GM21390 (cell line): Measurements from ENCODE around the gene LIN7A.

Source experiments
- ATAC-seq: cut with Tn5 transposase; IDR thresholded peaks from one replicate; pipeline ENCODE4 v1.9.1; 2021; ENCODE audit not compliant: unreplicated experiment

The LIN7A gene

DNA sequence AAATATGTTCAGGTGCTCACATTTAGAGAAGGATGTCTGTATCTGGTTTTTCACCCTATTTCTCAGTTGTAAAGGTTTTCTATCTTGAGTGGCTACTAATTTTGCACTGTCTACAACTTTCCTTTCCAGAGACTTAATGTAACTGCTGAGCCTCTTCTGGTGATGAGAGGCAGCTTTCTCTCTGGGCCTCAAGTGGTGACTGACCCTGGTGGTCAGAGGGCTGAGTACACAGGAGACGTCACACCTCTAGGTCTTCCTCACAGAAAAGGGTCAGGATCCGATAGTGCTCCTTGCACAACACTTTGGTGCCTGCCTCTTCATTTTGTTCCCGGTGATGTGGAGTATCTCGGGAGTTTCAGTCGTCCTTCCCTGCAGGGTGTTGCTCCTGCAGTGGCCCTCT lies 76.8 kb downstream of the LIN7A start:
- ATAC-seq = no peak

DNA sequence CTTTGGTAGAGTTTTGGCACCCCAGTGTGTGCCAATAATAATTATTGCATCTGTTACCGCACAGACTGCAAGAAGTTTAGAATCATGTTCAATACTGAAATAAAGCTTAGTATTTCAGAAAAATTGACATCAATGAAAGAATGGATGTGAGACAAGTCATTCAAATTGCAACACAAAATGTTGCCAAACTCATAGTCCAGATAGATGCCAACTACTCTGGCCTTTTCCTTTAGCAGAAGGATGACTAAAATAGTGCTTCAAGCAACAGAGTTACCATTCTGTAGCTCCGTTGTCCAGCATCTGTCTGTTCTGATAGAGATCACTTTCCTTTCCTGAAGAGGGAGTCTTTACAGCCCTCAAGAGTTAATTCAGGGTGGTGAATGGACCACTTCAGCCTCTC lies 77.5 kb downstream of the LIN7A start:
- no peak for ATAC-seq

DNA sequence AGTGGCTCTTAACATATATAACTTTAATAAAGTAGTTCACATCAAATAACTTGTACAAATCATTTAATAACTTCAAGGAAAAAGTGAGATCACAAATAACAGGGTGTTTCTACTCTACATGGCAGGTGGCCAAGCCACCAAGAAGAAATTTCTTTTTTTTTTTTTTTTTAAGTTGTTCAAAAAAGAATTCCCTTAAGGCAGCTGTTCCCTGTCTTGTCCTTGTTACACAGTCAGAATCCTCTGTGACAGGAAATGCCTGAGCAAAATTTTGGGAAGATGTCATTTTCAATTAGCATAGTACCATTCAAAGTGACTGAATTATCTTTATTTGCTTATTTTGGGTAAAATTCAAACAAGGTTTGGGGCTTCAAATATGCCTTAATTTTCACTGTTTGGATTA lies 79.4 kb downstream of the LIN7A start:
- ATAC-seq = no peak

DNA sequence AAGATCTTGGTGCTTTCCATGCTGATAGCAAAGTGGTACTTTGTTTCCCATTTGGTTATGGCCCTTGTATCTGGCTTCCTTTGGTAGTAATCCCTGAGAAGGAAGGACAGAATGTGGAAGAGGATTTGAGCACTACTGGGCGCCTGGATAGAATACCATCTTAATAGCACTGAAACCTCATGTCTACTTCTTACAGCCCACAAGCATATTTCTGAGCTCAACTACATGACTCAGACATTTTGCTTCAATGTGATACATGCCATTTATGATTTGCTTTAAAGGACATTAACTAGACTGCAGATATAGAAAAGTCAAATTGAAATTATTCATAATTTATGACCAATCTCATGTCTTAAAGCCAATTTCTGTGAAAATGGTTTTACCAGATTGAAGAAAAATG lies 80.4 kb downstream of the LIN7A start:
- no peak for ATAC-seq

DNA sequence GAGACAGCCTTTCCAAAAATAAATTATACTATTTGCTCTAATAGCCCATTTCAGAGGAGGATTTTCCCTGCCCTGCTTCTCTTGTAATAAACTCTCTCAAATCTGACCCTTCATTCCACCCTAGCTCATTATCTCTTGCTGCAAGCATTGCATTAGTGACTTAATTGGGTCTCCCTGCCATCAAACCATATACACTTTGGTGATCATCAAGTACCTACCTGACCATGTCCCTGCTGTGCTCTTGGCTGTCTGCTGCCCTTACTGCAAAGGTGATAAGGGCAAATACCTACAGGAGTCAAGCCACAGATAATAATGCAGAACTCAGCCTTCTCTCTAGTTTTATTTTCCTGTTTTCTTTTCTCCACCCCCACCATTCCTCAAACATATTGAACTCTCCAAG lies 88.4 kb downstream of the LIN7A start:
- no peak for ATAC-seq

DNA sequence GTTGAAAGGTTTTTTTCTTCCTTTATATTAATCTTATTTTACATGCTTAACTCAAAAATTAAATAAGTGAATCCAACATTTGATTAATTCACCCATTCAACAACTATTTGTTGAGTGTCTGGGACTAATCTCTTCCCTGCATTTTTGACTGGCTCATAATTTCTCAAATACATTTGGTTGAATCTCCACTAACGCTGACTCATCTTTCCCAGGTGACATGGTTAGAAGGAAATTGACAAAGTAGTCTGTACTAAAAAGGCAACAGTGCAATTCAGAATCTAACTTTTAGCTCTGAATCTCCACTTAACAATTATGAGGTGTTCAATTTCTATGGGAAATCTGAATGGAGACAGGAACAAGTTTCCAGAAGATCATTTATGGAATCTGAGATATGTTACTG lies 88.9 kb downstream of the LIN7A start:
- ATAC-seq = no peak

DNA sequence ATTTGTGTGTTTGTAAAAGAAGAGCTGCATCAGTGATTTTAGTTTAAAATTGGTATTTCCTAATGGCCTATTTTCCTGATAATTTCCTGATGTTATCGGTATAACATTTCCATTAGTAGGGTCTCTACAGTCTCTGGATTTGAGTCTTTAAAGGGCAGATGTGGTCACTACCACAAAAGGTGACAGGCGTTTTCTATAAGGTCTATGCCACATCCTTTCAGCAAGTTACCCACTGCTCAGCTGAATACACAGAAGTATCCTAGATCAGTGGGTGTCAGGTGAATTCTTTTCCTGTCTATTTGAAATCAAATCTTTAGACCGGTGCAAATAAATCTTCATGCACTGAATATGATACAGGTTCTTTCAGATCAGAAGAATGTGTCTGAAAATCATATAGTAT lies 90.2 kb downstream of the LIN7A start:
- ATAC-seq = no peak

DNA sequence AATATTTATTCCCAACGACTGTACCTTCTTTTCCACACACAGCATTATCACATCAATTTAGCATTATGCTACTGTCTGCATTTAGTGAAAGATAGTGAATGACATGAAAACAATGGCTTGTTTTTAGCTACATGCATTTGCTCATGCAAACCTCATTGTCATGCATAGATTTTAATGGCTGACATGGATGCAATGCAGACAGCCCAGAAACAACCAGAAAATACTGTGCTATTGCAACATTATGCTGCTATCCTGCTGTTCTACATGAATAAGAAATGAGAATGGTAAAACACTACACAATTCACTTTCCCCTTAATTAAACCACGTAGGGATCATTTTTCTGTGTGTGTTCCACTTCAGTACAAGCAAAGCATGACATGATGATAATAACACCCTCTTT lies 90.8 kb downstream of the LIN7A start:
- ATAC-seq = no peak

DNA sequence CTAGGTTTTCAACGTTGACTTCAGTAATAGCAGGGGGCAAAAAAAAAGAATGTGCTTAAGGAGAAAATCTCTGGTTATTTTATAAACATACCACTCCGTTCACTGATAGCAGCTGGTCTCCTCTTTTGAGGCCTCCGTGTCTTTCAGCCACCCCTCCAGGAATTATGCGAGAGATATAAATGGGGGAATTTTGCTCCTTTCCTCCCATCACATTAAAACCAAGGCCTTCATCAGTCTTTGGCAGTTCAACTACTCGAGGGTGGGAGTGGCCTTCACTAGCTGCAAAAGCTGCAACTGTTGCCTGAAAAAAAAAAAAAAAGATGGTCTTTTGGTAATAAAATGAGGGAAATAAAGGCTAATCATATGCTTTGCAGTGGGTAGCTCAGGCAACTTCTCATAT lies 92.1 kb downstream of the LIN7A start:
- no peak for ATAC-seq

DNA sequence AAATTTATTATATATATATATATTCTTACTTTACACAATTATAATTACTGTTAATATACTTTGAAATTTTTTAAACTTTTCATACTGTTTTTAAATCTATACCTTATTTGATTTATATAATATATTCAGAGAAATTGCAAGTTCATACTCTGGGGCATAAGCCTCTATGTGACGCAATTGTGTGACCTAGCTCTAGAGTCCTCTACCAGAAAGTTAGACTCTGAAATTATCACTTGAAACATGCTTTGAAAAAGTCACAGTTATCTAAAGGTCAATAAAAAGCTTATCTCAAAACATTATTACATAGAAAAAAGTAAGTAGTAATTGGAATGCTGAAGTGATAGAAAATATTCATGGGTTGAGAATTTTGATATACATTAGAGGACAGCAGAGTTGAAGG lies 93.8 kb downstream of the LIN7A start:
- ATAC-seq = no peak

DNA sequence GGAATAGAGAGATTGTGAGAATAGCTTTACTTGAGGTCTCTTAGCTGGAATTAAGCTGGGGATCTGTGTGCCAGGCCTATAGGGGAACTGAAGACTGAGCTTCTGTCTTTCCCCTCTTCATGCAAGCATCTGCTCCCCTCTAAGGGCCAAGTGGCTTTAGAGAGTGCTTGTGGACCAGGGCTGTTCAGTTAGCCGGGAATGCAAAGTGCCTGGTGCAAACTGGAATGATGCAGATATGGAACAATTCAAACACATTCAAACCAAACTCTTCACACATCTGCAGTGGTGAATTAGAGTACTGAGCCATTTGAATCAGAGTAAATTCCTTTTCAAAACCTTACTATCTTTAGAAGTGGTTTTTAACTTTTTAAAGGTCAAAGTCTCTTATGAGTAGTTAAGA lies 99.0 kb downstream of the LIN7A start:
- ATAC-seq = peak; percentile 60

DNA sequence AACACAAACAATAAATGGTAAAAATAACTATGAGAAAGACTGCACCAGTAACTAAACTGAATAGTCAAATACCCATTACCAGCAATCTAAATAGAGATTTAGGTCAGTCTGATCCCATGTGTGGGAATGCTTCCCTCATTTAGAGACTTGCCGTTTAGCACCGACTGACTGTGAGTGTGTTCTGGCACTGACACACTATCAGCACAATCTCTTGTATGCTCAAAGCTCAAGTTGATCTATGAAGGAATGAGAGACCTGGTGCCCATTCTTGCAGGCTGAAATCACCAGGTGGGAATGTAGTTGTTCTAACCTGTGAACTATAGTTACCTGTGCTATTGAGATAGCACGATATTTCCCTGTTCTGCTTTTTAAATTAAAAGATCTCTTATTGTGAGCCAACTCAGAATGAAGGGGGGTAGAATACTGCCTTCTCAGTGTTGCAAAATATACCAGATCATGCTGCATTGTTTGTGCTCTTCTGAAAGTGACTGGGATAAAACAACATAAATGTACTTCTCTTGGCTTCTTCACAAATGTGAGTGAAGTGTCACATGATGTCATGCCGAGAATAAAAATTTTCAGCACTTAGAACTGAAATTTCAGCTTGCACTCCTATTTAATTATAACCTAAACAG lies 99.6 kb downstream of the LIN7A start:
- ATAC-seq = peak; percentile 9

DNA sequence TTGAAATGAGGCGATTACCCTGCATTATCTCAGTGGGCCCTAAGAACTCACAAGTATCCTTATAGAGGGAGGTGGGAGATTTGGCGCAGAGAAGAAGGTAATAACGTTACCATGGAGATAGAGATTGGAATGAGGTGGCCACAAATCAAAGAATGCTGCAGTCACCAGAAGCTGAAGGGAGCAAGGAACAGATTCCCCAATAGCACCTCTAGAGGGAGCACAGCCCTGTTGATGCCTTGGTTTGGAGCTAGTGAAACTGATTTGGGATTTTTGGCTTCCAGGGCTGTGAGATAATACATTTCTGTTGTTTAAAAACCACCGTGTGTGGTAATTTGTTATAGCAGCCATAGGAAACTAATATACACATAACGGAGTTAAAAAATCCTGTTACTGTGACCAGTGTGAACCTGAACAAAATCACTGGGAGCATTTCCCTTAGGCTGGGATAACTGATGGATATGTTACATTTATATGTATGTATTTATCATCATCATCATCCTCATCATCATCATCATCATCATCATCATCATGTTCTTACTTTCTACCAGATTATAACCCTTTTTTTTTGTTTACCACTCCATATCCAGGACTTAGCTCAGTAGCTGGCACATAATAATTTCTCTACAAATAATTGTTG lies 100.3 kb downstream of the LIN7A start:
- ATAC-seq = no peak

DNA sequence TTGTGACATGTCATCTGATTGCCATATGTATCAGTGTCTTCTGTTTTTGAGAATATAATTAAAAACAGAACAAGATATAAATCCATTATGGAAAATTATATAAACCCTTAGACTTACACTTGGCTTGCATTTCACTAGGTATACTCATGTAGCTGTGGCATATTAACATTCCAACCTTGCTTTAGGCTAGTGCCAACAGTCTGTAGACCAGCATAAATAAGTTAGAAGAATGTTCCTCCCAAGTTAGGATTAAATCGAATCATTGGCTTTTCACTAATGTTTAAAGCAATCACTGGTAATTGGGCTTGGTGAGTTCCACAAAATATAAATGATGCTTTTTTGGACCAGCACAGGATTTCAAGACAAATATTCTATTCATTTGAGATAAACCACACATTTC lies 103.0 kb downstream of the LIN7A start:
- ATAC-seq = no peak

DNA sequence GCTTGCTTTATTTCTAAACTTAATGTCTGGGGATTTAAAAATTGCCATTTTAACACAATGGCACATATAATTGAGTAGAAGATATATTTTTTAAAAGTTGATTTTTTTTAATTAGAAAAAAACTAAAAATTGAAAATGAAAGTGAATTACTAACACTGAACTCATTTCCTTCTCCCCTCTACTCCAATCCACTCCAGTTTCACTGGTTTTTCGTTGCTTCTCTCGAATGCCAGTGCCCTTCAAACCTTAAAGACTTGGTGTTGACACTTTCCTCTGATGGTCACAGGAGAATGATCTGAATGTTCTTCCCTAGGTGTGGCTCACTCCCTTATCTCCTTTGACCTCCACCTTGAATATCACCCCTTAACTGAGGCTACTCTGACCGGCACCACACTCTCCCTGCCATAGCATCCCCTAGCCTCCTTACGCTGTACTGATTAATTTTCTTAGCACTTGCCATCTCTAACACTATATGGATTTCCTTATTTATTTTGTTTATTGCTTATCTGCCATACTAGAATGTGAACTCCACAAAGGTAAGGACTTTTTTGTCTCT lies 107.1 kb downstream of the LIN7A start:
- peak; percentile 42 for ATAC-seq

DNA sequence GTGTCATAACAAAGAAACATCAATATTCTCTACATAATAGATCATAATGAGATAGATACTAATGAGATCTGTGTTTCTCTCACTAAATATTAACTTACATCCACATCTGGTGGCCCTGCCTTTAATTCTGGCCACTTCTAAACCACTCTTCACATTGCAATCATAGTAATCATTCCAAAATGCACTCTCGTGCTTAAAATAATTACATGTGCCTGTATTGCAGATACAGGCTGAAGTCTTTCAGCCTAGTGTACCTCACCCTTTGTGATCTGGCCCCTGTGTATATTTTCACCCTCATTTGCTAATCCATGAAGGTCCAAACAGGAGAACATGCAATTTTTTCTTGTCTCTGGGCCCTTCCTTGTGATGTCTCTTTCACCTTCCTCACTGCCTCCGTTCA lies 108.0 kb downstream of the LIN7A start:
- ATAC-seq = no peak

DNA sequence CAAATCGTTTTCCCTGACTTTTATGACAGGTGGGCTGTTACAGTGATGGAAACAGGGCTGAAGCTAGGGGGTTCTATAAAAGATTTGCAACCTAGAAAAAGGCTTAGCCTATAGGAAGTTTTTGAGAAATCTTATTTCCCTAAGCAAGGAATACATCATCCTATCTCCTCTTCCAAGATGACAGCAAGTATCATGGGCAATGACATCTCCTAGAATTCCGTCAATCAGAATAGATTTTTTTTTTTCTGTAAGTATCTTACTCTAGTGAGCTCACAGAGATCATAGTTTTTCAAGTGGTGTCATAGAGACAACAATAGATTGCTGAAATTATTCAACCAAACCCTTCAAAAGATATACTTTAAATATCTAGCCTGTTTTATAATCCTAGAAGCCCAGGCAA lies 112.2 kb downstream of the LIN7A start:
- no peak for ATAC-seq

DNA sequence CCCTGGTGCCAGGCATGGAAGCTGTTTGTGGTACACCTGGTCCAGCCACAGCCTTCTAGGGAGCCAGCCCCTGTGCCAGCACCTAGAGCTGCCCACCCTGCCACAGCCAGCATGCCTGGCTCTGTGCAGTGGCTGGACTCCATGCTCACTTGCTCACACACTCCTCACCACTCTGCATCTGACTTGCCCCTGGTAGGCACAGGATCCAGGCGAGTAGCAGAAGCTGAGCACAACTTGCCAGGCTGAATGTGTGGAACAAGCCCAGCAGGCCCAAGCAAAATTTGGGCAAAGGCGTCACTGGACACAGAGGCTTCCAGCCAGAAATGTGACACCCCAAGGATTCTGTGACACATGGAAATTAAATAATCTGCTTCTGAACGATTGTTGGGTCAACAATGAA lies 114.3 kb downstream of the LIN7A start:
- no peak for ATAC-seq

DNA sequence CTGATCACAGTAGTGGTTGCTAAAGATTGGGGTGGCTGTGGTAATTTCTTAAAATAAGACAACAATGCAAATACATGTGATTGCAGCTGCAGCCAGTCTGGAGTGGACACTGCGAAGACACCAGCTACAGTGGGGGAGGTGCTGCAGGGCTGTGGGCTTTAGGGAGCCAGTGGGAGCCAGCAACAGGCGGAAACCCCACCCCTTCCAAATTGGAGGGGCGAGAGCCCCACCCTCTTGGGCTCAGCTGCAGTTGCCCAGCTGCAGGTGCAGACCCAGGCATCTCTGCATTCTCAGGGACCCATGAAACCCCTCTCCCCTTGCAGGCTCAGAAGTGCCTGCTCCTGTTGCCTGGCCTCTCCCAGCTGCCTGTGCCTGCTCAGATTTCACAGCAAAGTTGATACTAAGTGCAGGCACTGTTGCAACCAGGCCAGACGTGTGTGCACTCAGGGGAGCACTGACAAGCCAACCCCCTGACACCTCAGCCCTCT lies 116.2 kb downstream of the LIN7A start:
- ATAC-seq = no peak

DNA sequence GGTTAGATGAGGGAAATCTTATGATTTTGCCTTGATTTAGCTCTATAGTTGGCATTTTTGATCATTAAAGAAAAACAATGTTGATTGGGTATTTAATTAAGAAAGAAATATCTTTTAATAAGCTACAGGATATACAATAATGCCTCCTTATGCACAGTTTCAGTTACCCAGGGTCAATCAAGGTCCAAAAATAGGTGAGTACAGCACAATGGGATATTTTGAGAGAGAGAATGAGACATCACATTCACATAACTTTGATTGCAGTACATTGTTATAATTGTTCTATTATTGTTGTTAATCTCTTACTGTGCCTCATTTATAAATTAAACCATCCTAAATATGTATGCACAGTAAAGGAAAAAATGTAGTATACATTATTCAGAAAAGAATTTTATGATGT lies 118.9 kb downstream of the LIN7A start:
- no peak for ATAC-seq

DNA sequence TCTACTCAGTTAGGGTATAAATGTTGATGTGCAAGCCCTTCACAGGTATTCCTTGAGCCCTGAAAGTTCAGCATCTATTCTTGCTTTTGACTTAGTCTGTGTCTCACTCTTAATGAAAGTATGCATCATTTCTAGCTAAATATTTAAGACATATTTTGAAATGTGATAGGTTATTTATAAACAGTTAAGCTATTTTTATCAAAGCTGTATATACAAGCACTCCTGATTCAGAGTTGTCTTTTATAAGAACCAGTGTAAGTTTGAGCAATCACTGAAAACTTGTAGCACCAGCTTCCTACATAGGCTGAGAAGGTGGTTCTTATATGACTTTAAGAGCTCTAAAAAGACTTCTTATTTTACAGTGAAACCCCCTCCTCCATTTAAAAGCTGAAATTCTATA lies 122.4 kb downstream of the LIN7A start:
- ATAC-seq = peak; percentile 34

DNA sequence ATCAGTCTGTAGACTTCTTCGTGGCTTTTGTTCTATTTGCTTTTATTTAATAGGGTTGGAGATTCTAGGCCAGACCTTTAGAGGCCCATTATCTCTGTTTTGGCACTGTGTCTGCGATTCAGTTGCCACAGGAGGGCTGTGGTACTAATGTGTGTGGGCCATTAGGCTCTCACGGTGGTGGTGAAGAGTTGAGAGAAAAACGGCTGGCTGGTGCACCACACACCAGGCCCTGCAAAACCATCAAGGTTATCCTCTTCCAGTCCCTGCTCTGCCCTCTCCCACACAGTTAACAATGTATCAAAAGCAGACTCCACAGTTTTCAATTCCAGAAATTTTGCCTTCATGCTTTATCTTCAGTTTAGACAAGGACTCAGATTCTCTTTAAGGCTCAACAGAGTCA lies 123.3 kb downstream of the LIN7A start:
- no peak for ATAC-seq

DNA sequence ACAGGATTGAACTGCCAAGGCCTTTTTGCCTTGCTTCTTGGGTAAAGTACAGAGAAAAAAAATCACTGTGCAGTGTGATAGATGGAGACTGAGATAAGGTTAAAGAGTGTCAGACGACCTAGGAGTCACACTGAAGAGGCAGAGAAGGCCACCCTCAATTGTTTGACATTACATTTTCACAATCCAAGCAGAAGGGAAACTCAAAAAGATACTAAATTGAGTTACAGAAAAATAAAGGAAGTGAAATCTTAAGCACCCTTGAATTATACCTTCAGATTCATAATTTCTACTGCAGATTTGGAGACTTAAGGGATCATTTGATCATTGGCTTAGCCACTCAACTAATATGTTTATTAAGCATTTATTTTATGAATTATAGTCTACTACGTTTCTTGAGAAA lies 123.9 kb downstream of the LIN7A start:
- peak; percentile 43 for ATAC-seq
